DMS 273 (cell line): Measurements from ENCODE around the gene IL15RA.
"Not testable (repeated sequence)": the region's sequence is repeated elsewhere in the genome, so short reads cannot be mapped to it uniquely, and the experiment has no call there.

Source experiments
- DNase-seq: peaks from one replicate; lab custom pipeline; 2025; ENCODE audit not compliant: unreplicated experiment; lab: John Stamatoyannopoulos, UW

IL15RA gene

GRCh38 chr10:5951721-5952407 is 25.5 kb downstream of the IL15RA start:
- no peak for DNase-seq

DNA sequence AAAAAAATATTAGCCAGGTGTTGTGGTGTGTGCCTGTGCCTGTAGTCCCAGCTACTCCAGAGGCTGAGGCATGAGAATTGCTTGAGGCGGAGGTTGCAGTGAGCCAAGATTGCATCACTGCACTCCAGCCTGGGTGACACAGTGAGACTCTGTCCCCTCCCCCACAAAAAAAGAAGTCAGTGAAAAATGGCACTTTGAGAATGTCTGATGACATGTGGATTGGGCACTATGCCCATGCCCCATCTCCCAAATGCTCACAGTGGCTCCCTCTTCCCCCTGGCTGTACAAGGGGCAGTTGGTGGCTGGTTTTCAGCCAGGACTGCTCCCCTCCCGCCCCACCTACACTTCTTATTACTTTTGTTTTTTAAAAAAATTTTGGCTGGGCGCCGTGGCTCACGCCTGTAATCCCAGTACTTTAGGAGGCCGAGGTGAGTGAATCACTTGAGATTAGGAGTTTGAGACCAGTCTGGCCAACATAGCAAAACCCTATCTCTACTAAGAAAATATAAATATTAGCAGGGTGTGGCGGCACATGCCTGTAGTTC is 26.1 kb downstream of the IL15RA start:
- no peak for DNase-seq

- DNase-seq: peak; percentile 62
Measured at GRCh38 chr10:5949009-5949759, 28.2 kb downstream of the IL15RA start.

DNA sequence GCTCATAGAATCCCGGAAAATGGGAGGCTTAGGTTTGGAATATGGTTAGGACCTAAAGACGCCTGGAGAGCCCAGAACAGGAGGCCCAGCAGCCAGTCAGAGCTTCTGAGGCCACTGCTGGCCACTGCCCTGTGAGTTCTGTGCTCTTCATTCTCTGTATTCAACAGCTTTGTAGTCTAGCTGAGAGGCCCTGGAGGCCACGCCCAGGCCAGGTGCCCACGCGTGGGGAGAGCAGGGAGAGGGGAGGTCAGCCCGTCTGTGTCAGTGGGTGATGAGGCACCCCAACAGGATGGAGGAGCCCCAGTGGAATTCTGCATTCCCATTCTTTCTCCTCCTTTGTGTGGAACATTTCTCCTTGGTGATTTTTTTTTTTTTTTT is 29.1 kb downstream of the IL15RA start:
- DNase-seq: no peak

GRCh38 chr10:5947471-5948207 is 29.7 kb downstream of the IL15RA start:
- DNase-seq: no peak

- no peak for DNase-seq
Measured at GRCh38 chr10:5946786-5947185, 30.6 kb downstream of the IL15RA start.

DNA sequence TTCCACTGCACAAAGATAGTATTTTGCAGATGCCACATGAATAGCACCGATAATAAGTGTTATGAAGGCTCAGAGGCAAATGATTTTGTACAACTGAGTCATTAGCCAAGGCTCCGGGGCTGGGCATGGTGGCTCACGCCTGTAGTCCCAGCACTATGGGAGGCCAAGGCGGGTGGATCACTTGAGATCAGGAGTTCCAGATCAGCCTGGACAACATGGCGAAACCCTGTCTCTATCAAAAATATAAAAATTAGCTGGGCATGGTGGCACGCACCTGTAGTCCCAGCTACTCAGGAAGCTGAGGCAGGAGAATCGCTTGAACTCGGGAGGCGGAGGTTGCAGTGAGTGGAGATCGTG is 30.9 kb downstream of the IL15RA start:
- not testable (repeated sequence) for DNase-seq

DNA sequence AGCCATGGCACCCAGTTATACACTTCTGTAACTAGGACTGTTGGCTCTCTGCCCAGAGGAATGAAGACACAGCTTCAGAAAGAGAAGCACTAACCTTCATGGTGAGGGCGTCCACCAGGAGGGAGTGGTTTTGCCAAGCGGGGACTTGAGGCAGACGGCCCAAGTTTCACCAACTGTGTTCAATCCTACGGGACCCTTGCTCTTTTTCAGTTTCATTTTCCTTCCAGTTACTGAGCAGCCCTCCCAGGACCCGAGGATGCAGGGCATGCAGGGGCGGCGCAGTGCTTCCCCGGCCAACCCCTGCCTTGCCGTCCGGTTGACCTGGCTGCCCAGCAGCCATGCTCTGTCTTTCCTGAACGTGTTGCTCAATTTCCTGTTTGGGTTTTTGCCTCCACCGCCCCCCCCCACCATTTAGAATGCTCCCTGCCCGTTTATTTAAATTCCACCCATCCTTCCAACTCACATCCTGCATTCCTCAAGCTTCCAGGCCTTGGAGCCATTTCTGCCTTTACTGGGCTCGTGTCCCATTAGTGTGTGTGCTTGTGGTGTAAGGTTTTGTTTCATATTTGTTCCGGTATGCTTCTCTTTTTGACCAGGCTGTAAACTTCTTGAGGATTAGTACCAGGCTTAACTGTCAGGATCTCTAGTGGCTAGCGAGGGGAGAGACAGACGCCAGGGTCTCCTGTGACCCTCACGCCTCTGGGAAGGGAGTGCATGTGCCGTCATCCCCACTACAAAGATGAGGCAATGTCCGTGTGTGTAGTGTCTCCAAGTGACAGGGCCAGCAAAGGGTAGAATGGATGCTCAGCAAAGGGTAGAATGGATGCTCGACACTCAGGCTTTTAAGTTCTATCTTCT is 31.6 kb downstream of the IL15RA start:
- DNase-seq: no peak

- DNase-seq: no peak
Measured at GRCh38 chr10:5945190-5945509, 32.2 kb downstream of the IL15RA start.

- DNase-seq: peak; percentile 17
Measured at GRCh38 chr10:5944389-5945189, 32.8 kb downstream of the IL15RA start.

DNA sequence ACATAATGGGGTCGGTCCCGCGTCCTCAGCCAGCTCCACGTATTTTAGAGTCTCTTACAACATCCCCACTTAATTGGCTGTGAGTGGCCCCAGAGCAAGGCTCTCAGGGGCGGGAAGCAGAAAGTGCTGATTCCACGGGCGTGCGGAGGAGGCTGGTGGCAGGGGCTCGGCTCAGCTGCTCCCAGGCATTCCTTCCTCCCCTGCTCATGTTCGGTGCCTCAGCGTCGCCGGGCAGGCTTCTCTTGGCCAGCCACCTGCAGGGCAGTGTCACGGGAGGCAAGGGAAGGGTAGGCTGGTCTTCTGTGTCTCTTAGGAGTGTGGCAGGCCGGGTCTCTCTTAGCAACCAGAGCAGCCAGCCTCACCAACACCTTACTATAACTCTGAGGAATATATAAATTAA is 33.8 kb downstream of the IL15RA start:
- DNase-seq: no peak

DNA sequence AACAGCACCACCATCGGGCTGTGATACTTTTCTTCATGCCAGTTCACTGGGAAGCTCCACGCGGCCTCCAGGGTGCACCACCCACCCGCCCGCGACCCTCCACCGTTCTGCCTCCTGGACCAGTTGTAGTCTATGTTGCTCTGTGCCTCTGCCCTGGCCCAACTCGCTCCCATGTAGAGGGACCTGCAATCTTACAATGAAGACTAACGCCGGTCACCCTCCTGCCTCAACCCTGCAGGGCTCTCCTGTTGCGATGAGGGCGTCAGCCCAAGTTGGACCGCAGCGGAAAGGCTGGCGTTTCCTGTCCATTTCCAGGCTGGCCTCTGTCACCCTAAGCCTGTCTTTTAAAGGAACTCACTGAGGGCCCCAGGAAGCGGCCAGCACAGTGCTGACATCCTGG is 34.9 kb downstream of the IL15RA start:
- DNase-seq: no peak

GRCh38 chr10:5942001-5942400 is 35.3 kb downstream of the IL15RA start:
- DNase-seq: no peak

- DNase-seq: no peak
Measured at GRCh38 chr10:5941579-5941978, 35.8 kb downstream of the IL15RA start.

DNA sequence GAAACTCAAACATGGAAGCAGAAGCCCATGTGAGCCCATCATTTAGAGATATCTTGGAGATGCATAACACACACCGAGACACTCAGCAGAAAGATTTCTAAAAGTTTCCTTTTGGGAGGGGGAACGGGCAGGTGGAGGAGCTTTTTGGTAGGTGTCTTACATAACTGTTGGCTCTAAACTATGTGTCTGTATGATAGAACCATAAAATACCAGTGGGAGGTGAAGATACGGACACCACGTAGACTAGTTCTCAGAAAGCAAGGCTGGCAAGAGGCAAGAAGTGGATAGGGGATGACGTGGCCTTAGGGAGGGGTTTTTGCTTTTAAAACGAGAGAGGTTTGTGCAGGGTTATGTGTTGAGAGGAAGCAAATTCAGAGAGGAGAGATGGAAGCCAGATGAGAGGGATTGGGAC is 36.5 kb downstream of the IL15RA start:
- DNase-seq: no peak

DNA sequence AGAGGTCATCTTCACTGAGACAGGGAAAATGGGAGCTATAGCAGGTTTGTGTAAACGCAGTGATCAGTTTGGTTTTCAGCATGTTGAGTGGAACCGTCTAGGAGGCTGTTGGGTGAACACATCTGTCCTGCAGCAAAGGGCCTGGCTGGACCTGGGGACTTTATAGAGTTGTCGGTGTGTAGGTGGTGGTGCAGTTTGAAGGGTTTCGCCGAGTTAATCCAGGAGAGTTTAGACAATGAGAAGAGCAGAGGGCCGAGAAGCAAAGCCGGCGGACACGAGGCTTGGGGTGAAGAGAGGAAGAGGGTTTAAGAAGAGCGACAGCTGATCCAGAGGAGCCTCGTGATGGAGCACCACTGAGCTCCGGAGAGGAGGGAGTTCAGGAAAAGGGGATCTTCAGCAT is 39.1 kb downstream of the IL15RA start:
- DNase-seq: no peak

DNA sequence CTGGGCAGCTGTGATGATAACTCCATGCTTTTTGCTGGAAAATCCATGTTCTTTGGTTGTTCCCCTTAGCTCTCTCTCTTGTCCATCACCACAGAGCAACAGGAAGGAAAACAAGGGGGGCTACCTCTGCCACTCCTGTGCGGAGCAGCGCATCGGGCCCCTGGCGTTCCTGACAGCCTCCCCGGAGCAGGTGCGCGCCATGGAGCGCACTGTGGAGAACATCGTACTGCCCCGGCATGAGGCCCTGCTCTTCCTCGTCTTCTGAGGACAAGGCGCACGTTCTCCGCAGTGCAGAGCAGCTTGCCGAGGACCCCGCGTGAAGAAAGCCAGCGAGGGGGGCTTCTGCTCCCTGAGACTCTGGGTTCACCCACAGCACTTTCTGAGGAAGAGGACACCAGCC is 40.3 kb downstream of the IL15RA start:
- no peak for DNase-seq

GRCh38 chr10:5935628-5936027 is 41.7 kb downstream of the IL15RA start:
- DNase-seq: no peak

DNA sequence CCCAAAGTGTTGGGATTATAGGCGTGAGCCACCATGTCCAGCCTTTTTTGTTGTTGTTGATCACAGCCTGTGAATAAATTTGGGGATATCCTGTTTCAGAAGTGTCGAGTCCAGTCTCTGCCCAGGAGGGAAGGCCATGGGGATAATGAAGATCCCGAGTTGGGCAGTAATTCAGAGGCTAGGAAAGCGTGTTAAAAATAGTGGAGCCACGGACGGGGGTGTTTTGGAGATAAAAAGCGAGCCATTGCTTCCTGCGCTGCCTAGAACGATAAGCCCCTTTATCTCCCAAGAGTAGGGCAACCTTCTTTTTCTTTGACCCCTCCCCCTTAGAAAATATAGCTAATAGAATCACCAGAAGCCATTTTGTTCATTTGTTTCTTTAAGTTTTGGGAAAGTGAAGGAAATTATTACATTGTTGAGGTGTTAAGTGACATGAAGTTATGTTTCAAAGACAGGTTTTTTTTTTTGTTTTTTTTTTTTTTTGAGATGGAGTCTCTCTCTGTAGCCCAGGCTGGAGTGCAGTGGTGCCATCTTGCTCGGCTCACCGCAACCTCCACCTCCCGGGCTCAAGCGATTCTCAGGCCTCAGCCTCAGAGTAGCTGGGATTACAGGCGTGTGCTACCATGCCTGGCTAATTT is 43.3 kb downstream of the IL15RA start:
- no peak for DNase-seq

- DNase-seq: no peak
Measured at GRCh38 chr10:5932345-5932744, 45.0 kb downstream of the IL15RA start.
